ENCODE data around the gene RNF128.
"Not testable (repeated sequence)": the region's sequence is repeated elsewhere in the genome, so short reads cannot be mapped to it uniquely, and the experiment has no call there.

RNF128 gene

GRCh38 chrX:106802063-106802387 is 75.5 kb downstream of the RNF128 start:
- no peaks in the 10 kb centered on the region for H3K27me3 ChIP-seq (ENCODE audit: insufficient read depth, low read length, poor library complexity, severe bottlenecking)
- H3K9ac ChIP-seq (ENCODE audit: low read depth, low read length, poor library complexity, severe bottlenecking) = peak overlapping the region; percentile 53

GRCh38 chrX:106802388-106803275 is 76.1 kb downstream of the RNF128 start, which contains the start of gene TBC1D8B:
TSS of gene TBC1D8B (plus strand) at chrX:106802673. CDS start at chrX:106802854, 181 bp downstream.
- TF ChIP-seq EZH2phosphoT487 (IDR thresholded peaks at IDR 0.05; ENCODE audit: borderline replicate concordance) = no peak
- TF ChIP-seq, protein P1, sequence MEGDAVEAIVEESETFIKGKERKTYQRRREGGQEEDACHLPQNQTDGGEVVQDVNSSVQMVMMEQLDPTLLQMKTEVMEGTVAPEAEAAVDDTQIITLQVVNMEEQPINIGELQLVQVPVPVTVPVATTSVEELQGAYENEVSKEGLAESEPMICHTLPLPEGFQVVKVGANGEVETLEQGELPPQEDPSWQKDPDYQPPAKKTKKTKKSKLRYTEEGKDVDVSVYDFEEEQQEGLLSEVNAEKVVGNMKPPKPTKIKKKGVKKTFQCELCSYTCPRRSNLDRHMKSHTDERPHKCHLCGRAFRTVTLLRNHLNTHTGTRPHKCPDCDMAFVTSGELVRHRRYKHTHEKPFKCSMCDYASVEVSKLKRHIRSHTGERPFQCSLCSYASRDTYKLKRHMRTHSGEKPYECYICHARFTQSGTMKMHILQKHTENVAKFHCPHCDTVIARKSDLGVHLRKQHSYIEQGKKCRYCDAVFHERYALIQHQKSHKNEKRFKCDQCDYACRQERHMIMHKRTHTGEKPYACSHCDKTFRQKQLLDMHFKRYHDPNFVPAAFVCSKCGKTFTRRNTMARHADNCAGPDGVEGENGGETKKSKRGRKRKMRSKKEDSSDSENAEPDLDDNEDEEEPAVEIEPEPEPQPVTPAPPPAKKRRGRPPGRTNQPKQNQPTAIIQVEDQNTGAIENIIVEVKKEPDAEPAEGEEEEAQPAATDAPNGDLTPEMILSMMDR (conservative IDR thresholded peaks at IDR 0.05; ENCODE audit: low read length) = no peak
- Histone ChIP-seq H3F3A (ENCODE audit: low read depth) (no peaks in the 10 kb centered on the region), H4K20me1 (ENCODE audit: insufficient read depth, low read length, poor library complexity, severe bottlenecking) (no peaks in the 10 kb centered on the region), H3K4me2 (ENCODE audit: low read depth, low read length, poor library complexity, severe bottlenecking) (peak within 1 kb of the TSS; percentile 70), H3K4me3 (ENCODE audit: low read length, poor library complexity, severe bottlenecking) (peak within 1 kb of the TSS; percentile 74), H3K9me3 (ENCODE audit: insufficient read depth, low read depth, low read length) (no peaks in the 10 kb centered on the region), H2AFZ (ENCODE audit: low read length) (peak within 1 kb of the TSS; percentile 87), H3K79me2 (ENCODE audit: insufficient read depth, low read length) (peaks cover 6% of the 10 kb centered on the region; the same call in 1 of the 2 replicates), H3K36me3 (ENCODE audit: insufficient read depth, low read length) (no peaks in the 10 kb centered on the region), H3K27me3 (ENCODE audit: insufficient read depth, low read length, poor library complexity, severe bottlenecking) (no peaks in the 10 kb centered on the region), H3K4me1 (ENCODE audit: insufficient read depth, low read length, poor library complexity, severe bottlenecking) (peaks cover 18% of the 10 kb centered on the region), H3K9me2 (replicated peaks; ENCODE audit: low read depth, low read length) (no peaks in the 10 kb centered on the region), H3K9ac (ENCODE audit: low read depth, low read length, poor library complexity, severe bottlenecking) (peak within 1 kb of the TSS; percentile 53)

More at GRCh38 chrX:106802063-106802387, 75.5 kb downstream of the RNF128 start:
- Histone ChIP-seq H3K4me3 (ENCODE audit: low read length, poor library complexity, severe bottlenecking) (peak overlapping the region; percentile 74), H3F3A (ENCODE audit: low read depth) (no peaks in the 10 kb centered on the region), H3K4me2 (ENCODE audit: low read depth, low read length, poor library complexity, severe bottlenecking) (peak overlapping the region; percentile 70), H3K9me3 (ENCODE audit: insufficient read depth, low read depth, low read length) (no peaks in the 10 kb centered on the region), H4K20me1 (ENCODE audit: insufficient read depth, low read length, poor library complexity, severe bottlenecking) (no peaks in the 10 kb centered on the region), H3K4me1 (ENCODE audit: insufficient read depth, low read length, poor library complexity, severe bottlenecking) (peaks cover 18% of the 10 kb centered on the region), H3K9me2 (replicated peaks; ENCODE audit: low read depth, low read length) (no peaks in the 10 kb centered on the region), H2AFZ (ENCODE audit: low read length) (peak overlapping the region; percentile 87), H3K36me3 (ENCODE audit: insufficient read depth, low read length) (no peaks in the 10 kb centered on the region), H3K79me2 (ENCODE audit: insufficient read depth, low read length) (peaks cover 6% of the 10 kb centered on the region; the same call in 1 of the 2 replicates)
- no peak for TF ChIP-seq EZH2phosphoT487 (IDR thresholded peaks at IDR 0.05; ENCODE audit: borderline replicate concordance)
- TF ChIP-seq, protein P1 (conservative IDR thresholded peaks at IDR 0.05; ENCODE audit: low read length) = no peak

- Histone ChIP-seq H3F3A (ENCODE audit: low read depth) (no peaks in the 10 kb centered on the region), H3K36me3 (ENCODE audit: insufficient read depth, low read length) (no peaks in the 10 kb centered on the region), H3K4me3 (ENCODE audit: low read length, poor library complexity, severe bottlenecking) (no peak overlapping the region), H3K27me3 (ENCODE audit: insufficient read depth, low read length, poor library complexity, severe bottlenecking) (no peaks in the 10 kb centered on the region), H3K4me1 (ENCODE audit: insufficient read depth, low read length, poor library complexity, severe bottlenecking) (no peaks in the 10 kb centered on the region), H4K20me1 (ENCODE audit: insufficient read depth, low read length, poor library complexity, severe bottlenecking) (no peaks in the 10 kb centered on the region), H3K4me2 (ENCODE audit: low read depth, low read length, poor library complexity, severe bottlenecking) (no peak overlapping the region), H3K9me3 (ENCODE audit: insufficient read depth, low read depth, low read length) (no peaks in the 10 kb centered on the region), H2AFZ (ENCODE audit: low read length) (no peak overlapping the region), H3K9ac (ENCODE audit: low read depth, low read length, poor library complexity, severe bottlenecking) (no peak overlapping the region), H3K79me2 (ENCODE audit: insufficient read depth, low read length) (no peaks in the 10 kb centered on the region), H3K9me2 (replicated peaks; ENCODE audit: low read depth, low read length) (no peaks in the 10 kb centered on the region)
- TF ChIP-seq, protein P1 (conservative IDR thresholded peaks at IDR 0.05; ENCODE audit: low read length) = no peak
- no peak for TF ChIP-seq EZH2phosphoT487 (IDR thresholded peaks at IDR 0.05; ENCODE audit: borderline replicate concordance)
Measured at GRCh38 chrX:106811131-106811910, 84.8 kb downstream of the RNF128 start.

GRCh38 chrX:106812930-106813329 is 86.4 kb downstream of the RNF128 start:
- H3K4me3 ChIP-seq (ENCODE audit: low read length, poor library complexity, severe bottlenecking); H2AFZ ChIP-seq (ENCODE audit: low read length); H3F3A ChIP-seq (ENCODE audit: low read depth); H3K9me3 ChIP-seq (ENCODE audit: insufficient read depth, low read depth, low read length); H3K79me2 ChIP-seq (ENCODE audit: insufficient read depth, low read length); H4K20me1 ChIP-seq (ENCODE audit: insufficient read depth, low read length, poor library complexity, severe bottlenecking); H3K9ac ChIP-seq (ENCODE audit: low read depth, low read length, poor library complexity, severe bottlenecking); H3K36me3 ChIP-seq (ENCODE audit: insufficient read depth, low read length); H3K4me2 ChIP-seq (ENCODE audit: low read depth, low read length, poor library complexity, severe bottlenecking); H3K9me2 ChIP-seq (replicated peaks; ENCODE audit: low read depth, low read length); H3K27me3 ChIP-seq (ENCODE audit: insufficient read depth, low read length, poor library complexity, severe bottlenecking); H3K4me1 ChIP-seq (ENCODE audit: insufficient read depth, low read length, poor library complexity, severe bottlenecking): not testable (repeated sequence)

- not testable (repeated sequence) for H3K9ac ChIP-seq (ENCODE audit: low read depth, low read length, poor library complexity, severe bottlenecking); H4K20me1 ChIP-seq (ENCODE audit: insufficient read depth, low read length, poor library complexity, severe bottlenecking); H3K9me3 ChIP-seq (ENCODE audit: insufficient read depth, low read depth, low read length); H3K4me2 ChIP-seq (ENCODE audit: low read depth, low read length, poor library complexity, severe bottlenecking); H3F3A ChIP-seq (ENCODE audit: low read depth); H3K79me2 ChIP-seq (ENCODE audit: insufficient read depth, low read length); H3K4me3 ChIP-seq (ENCODE audit: low read length, poor library complexity, severe bottlenecking); H3K4me1 ChIP-seq (ENCODE audit: insufficient read depth, low read length, poor library complexity, severe bottlenecking); H2AFZ ChIP-seq (ENCODE audit: low read length); H3K27me3 ChIP-seq (ENCODE audit: insufficient read depth, low read length, poor library complexity, severe bottlenecking); H3K9me2 ChIP-seq (replicated peaks; ENCODE audit: low read depth, low read length); H3K36me3 ChIP-seq (ENCODE audit: insufficient read depth, low read length)
Measured at GRCh38 chrX:106814093-106814492, 87.6 kb downstream of the RNF128 start.

Measured in Loucy (cell line).